ENCODE results near the gene FAIM2. TPM values are rescaled to one million over a fixed set of nuclear protein-coding genes. Genes with fewer than 3 reads are reported as not detected.

The FAIM2 gene
- total RNA-seq, 1 donor from 2014 or later, result not detected

DNA sequence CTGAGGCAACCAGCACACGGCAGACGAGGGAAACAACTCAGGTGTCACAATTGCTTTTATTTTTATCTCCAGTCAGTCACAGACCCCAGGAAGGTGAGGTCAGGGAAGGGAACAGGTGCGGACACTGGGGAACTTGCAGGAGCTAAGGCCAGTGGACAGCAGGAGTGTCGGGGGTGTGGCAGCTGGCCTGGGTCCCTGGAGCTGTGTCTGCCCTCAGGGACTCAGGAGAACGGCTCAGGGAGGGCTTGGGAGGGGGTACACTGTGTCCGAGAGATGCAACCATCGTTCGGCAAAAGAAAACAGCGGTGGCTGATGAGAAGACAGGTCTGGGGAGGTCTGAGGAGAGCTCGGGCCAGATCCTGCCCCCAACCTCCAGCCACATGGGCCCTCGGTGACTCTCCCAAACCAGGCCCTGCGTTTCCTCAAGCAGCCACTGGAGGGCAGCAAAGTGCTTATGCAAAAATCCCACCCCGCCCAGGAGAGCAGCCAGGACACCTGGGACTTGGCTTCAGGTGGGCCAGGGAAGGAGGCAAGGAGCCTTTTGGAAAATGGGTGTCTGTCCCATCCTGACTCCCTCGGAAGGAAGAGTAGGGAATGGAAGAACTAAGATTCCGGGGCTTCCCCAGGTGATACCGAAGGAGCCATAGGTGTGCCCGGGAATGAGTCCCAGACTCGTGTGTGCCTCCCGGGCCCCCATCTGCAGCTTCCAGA lies 36.7 kb downstream of the FAIM2 start:
- intact Hi-C loops (cut with micrococcal nuclease), result loop anchor here (1.0 to 5.0 kb wide), 4 partner anchors 91 to 189 kb away; partner anchors contain the start of gene TMBIM6
- Mint-ChIP-seq H3K9me3 (no peaks in the 10 kb centered on the region), H3K4me1 (no peaks in the 10 kb centered on the region), H3K27me3 (peaks cover 6% of the 10 kb centered on the region), H3K27ac (no peak overlapping the region), H3K4me3 (no peak overlapping the region), H3K36me3 (ENCODE audit: low read depth) (no peaks in the 10 kb centered on the region)
- CTCF ChIA-PET, result interaction anchor here (1.2 to 1.6 kb wide), 6 partner anchors 16 to 456 kb away, joined by 3 to 5 read pairs (median 4); partner anchors contain the start of gene TMBIM6
- ATAC-seq (ENCODE audit: low read depth), result peak; percentile 90
- TF ChIP-seq, protein P1, sequence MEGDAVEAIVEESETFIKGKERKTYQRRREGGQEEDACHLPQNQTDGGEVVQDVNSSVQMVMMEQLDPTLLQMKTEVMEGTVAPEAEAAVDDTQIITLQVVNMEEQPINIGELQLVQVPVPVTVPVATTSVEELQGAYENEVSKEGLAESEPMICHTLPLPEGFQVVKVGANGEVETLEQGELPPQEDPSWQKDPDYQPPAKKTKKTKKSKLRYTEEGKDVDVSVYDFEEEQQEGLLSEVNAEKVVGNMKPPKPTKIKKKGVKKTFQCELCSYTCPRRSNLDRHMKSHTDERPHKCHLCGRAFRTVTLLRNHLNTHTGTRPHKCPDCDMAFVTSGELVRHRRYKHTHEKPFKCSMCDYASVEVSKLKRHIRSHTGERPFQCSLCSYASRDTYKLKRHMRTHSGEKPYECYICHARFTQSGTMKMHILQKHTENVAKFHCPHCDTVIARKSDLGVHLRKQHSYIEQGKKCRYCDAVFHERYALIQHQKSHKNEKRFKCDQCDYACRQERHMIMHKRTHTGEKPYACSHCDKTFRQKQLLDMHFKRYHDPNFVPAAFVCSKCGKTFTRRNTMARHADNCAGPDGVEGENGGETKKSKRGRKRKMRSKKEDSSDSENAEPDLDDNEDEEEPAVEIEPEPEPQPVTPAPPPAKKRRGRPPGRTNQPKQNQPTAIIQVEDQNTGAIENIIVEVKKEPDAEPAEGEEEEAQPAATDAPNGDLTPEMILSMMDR (IDR thresholded peaks at IDR 0.05), result no peak
- POLR2A ChIA-PET, result interaction anchor here (0.6 to 1.2 kb wide), 3 partner anchors 24 to 898 kb away, joined by 3 to 4 read pairs (median 3); partner anchors contain the start of genes BCDIN3D and TMBIM6
- peak; percentile 67 for DNase-seq

GRCh38 chr12:49865782-49866135 lies 37.9 kb downstream of the FAIM2 start:
- no peaks in the 10 kb centered on the region for H3K4me1 Mint-ChIP-seq
- TF ChIP-seq, protein P1 (IDR thresholded peaks at IDR 0.05), result no peak
- no peak overlapping the region for H3K4me3 Mint-ChIP-seq
- CTCF ChIA-PET, result interaction anchor here (1.4 to 3.1 kb wide), 3 partner anchors 28 to 124 kb away, joined by 3 to 11 read pairs (median 5); partner anchors contain the start of gene TMBIM6
- H3K27me3 Mint-ChIP-seq, result peaks cover 6% of the 10 kb centered on the region
- DNase-seq (no peak), ATAC-seq (ENCODE audit: low read depth) (no peak)
- intact Hi-C loops (cut with micrococcal nuclease), result loop anchor here (5.0 kb wide), 1 partner anchor 102 kb away; no protein-coding TSS in a partner anchor
- no peaks in the 10 kb centered on the region for H3K9me3 Mint-ChIP-seq
- POLR2A ChIA-PET, result no interaction called here
- H3K27ac Mint-ChIP-seq, result no peak overlapping the region
- no peaks in the 10 kb centered on the region for H3K36me3 Mint-ChIP-seq (ENCODE audit: low read depth)

GRCh38 chr12:49865109-49865781 lies 38.5 kb downstream of the FAIM2 start:
- TF ChIP-seq, protein P1 (IDR thresholded peaks at IDR 0.05), result no peak
- DNase-seq (no peak), ATAC-seq (ENCODE audit: low read depth) (no peak)
- no peaks in the 10 kb centered on the region for H3K36me3 Mint-ChIP-seq (ENCODE audit: low read depth)
- H3K9me3 Mint-ChIP-seq, result no peaks in the 10 kb centered on the region
- POLR2A ChIA-PET, result no interaction called here
- no peak overlapping the region for H3K4me3 Mint-ChIP-seq
- no peaks in the 10 kb centered on the region for H3K4me1 Mint-ChIP-seq
- CTCF ChIA-PET, result interaction anchor here (1.4 to 3.1 kb wide), 2 partner anchors 81 to 124 kb away, joined by 5 to 11 read pairs; partner anchors contain the start of gene TMBIM6
- no peak overlapping the region for H3K27ac Mint-ChIP-seq
- intact Hi-C loops (cut with micrococcal nuclease), result loop anchor here (5.0 kb wide), 1 partner anchor 102 kb away; no protein-coding TSS in a partner anchor
- peaks cover 6% of the 10 kb centered on the region for H3K27me3 Mint-ChIP-seq

GRCh38 chr12:49864798-49865090 lies 39.0 kb downstream of the FAIM2 start:
- no peaks in the 10 kb centered on the region for H3K9me3 Mint-ChIP-seq
- intact Hi-C loops (cut with micrococcal nuclease), result loop anchor here (5.0 kb wide), 1 partner anchor 103 kb away; no protein-coding TSS in a partner anchor
- CTCF ChIA-PET, result interaction anchor here (3.1 kb wide), 1 partner anchor 81 kb away, joined by 11 read pairs; no protein-coding TSS in a partner anchor
- H3K27ac Mint-ChIP-seq, result no peak overlapping the region
- ATAC-seq (ENCODE audit: low read depth), result no peak
- POLR2A ChIA-PET, result no interaction called here
- no peaks in the 10 kb centered on the region for H3K36me3 Mint-ChIP-seq (ENCODE audit: low read depth)
- no peaks in the 10 kb centered on the region for H3K4me1 Mint-ChIP-seq
- DNase-seq, result no peak
- TF ChIP-seq, protein P1 (IDR thresholded peaks at IDR 0.05), result no peak
- no peak overlapping the region for H3K4me3 Mint-ChIP-seq
- peaks cover 9% of the 10 kb centered on the region for H3K27me3 Mint-ChIP-seq
